ENCODE results near the gene KDM5B.
A peak's percentile ranks its signal among the peaks of the same experiment; 100 is the strongest.
"Not testable (repeated sequence)": the region's sequence is repeated elsewhere in the genome, so short reads cannot be mapped to it uniquely, and the experiment has no call there.

KDM5B gene

DNA sequence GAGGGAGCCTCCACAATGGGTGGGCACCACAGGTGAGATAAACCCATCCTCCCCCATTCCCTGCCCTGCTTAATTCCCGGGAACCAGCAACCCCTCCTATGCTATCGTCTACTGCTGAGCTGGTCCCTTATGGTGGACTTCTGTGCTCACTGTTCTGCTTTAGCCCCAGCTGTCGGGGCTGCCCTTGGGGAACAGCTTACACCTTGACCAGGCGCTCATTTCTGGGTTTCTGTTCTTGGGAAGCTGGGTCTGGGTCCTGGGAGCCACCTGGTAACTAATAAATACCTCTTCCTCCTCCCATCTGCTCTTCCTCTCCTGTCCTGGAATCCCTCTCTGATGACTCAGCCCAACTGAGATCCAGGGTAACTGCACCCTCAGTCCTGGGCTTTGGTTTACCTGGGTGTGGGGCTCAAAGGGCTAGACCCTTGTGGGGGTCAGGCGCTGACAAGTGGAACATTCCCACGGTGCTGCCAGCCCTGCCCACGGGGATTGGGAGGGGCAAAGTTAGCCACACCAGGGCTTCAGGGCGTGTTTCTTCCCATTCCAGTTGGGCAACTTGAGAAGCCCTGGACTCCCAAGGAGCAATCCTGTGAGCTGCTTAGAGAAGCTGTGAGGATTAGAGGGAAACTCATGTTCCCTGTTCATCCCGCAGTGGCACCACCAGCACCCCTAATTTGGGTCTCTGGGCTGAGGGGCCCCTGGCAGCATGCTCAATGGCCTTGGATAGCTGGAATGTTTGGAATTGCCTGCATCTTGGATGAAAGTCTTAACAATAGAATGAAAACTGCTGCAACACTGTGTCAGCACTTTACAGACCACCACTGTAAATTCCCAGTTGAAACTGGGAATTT, 4.2 kb upstream of the KDM5B start:
- DNase-seq, result no peak

DNA sequence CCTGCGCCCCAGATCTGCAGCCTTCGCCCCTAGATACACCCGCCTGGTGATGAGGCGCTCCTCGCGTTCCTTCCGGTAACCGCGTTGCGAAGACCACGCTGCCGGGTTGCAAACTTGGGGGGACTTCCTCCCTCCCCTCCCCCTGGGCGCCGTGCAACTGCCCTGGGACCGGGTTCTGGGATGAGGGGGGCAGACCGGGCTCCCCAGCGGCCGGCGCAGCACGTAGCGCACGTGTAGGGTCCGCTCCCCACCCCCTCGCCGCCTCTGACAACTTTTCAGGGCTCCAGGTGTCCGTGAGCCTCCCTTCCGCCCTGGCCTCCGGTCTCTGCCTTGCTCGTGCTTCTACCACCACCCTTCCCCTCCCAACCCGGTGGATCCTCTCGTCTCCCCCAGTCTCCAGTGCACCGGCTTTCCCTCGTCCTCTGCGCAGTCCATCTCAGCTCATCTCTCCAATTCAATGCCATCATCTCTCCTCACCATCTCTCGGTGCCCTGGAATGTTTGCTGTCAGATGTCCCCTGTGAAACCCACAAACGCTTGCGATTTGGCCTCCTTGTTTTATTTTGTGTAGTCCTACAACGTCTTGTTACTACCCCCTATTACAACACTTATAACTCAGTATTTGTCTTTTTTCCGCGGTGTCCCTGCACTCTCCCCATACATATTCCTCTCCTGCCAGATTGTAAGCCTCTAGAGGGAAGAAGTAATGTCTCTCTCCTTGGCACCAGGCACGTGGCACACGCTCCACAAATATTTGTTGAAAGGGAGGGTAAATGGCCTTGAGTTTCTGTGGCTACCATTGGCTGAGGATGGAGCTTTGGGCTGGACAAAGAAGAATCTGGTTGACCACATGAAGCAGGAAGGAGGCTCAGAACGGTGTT, 3.3 kb upstream of the KDM5B start:
- no peak for DNase-seq

DNA sequence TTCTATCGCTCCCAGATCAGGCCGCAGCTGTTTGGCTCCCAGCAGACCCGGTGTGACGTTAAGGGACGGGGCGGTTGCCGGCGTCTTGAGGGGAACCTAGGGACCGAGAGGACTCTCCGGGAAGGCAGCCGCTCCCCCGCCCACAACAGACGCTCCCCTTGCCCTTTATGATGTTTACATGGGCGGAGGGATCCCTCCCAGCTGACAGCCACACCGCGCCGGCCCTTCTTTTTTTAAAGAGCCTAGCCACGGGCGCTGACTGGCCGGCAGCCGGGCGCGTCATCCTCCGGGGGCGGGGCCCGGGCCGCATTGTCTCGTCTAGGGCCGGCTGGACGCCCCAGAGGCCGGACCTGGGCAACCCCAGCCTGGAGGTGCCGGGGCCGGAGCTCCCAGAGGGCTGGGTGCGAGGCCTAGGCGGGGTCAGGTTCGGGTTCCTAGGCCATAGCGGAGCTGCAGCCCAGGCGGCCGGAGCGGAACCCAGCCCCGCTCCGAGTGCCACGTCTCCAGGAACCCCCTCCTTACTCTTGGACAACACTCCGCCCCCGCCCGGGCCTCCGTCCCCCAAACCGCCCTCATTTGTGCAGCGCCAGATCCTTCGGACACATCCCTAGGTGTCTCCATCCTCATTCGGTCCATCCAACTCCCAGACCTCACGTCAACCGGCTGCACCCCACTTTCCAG, 2.5 kb upstream of the KDM5B start, which contains the start of gene PCAT6:
Gene PCAT6, plus strand, starts transcription at position 340 of the 681 bp plus-strand sequence.
- DNase-seq, result peak; percentile 97

DNA sequence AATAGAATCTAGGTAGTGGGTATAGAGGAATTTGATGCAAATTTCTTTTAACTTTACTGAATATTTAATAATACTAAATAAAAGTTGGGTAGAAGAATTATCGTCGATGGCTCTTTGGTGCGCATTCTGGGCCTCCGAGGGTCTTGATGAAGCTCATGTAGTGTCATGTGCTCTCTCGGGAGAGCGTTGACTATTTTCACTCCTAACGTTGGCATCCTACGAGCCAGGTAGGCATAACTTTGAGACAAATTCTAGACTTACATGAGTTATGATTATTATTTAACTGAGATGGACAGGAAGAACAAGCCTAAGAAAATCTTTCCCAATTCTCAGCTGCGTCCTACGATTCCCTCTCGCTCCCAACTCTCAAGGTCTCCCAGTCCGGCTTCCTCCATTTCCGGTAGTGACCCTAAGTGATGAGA, 2.0 kb upstream of the KDM5B start:
- no peak for DNase-seq

DNA sequence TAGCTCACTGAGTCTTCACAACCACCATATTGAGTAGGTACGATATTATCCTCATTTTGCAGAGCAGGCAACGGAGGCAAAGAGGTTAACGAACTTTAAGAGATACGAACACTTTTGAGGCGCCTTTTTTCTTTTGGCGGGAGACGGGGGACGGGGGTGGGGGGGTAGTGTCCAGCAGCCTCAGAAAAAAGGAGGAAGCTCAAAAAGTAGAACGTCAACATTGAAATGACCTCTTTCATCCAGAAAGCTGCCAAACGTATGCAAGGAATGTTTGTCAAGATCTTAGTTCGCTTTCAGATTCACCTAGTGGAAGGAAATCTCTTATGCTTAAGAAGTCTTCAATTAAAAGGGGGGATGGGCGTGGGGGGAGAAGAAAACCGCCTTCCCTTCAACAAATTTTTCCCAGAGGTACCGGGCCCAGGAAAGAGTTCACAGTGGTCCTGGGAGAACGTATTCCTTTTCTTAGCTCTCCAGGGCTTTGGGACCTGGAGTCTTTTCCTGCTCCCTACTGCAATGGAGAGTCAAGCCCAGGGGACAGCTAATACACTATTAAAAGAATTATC, 1.5 kb upstream of the KDM5B start:
- no peak for DNase-seq

DNA sequence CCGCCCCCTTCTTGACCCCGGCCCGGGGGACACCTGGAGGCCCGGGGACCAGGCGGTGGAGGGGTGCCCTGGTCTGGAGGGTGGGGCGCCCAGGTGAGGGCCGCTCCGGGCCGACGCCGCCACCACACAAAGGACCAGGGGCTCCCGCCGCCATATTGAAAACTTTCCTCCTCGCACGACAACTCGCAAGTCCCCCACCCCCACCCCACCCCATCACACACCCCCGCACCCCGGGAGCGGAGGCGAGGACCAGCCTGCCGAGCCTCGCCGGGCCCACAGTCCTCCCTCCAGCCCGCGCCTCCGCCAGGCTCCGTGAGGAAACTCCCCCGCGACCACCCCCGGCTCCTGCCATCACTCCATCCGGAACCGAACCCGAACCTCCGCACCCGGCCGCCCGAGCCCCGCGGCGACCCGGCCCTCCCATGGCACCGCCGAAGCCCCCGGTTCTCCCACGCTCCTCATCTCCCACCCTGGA, 733 bp downstream of the KDM5B start:
- DNase-seq, result peak; percentile 47

DNA sequence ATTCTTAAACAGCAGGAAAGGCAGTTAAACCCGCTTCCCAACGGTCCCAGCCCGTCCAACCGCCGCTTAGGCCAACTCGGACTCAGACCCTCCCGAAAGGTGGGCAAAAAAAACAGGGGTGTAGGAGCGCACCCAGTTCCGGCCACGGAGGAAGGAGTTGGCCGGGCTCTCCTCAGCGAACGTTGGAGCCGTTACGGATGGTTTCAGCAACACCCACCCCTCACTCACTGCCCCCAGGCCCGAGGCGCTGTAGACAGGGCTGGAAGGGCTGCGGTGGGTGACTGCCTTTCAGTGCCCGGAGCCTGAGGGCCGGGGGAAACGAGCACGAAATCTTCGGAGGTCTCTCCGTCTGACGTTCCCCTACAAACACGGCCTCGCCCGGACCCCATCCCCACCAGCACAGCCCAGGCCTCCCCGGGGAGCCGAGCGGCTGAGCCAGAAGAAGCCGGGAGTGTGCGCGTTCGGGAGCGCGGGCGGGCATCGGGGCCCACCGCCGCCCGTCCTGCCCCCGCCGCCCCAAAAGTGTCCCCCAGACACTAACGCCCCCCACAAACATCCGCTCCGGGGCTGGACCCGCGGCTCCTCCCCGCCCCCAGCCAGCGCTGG, 1.3 kb downstream of the KDM5B start:
- peak; percentile 23 for DNase-seq

DNA sequence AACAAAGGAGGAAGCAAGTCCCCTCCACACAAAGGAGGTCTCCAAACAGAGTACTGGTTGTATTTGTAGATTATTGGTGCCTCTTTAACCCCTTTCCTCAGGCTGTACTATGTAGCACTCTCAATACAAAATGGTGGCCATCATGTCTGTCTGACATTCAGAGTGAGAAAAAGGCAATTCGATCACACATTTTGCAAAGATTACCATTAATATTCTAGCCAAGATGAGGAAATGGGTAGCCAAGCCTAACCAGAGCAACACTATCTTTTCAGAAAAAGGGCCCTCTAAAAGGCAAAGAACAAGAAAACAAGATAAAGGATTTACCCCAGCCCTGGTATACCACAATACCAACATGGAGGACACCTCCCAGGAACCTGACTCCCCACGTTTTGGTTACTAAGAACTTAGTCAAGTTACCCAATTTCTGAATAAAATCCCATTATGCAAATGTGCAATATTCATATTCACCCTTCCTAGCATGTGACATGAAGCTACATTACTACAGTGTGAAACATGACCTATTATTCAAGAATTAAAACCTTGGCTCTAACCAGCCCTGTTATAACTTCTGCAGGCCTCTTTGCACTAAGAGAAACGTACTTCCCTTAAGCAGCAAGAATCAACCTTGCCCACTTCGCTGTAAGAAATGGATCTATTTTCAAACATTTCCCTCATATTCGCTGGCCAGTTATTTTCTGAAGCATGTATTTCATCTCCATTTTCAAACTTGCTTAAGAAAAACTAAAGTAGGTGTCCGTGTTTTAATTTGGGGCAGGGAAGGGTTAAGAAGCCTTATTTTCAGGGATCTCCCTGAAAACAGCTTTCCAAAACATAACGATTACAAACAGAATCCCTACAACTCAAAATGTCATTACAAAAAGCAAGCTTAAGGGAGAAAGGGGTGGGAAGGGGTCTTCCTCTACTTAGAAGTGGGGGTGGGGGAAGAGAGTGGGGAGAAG, 2.1 kb downstream of the KDM5B start:
- peak; percentile 32 for DNase-seq

DNA sequence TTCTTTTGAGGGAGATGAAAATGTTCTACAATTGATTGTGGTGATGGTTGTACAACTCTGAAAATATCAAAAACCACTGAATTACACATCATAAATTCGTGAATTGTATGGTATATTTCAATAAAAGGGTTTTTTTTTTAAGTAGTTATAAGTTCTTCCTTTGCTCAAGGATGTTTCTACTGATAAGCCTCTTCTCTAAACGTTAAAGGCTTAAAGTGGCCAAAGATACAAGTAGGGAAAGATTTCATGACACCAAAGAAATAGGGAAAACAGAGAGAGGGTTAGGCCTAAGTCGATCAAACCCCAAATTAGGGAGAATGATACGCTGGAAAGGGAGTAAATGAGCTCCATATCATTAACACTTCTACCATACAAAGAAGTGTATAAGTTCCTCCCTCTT, 4.1 kb downstream of the KDM5B start:
- no peak for DNase-seq

DNA sequence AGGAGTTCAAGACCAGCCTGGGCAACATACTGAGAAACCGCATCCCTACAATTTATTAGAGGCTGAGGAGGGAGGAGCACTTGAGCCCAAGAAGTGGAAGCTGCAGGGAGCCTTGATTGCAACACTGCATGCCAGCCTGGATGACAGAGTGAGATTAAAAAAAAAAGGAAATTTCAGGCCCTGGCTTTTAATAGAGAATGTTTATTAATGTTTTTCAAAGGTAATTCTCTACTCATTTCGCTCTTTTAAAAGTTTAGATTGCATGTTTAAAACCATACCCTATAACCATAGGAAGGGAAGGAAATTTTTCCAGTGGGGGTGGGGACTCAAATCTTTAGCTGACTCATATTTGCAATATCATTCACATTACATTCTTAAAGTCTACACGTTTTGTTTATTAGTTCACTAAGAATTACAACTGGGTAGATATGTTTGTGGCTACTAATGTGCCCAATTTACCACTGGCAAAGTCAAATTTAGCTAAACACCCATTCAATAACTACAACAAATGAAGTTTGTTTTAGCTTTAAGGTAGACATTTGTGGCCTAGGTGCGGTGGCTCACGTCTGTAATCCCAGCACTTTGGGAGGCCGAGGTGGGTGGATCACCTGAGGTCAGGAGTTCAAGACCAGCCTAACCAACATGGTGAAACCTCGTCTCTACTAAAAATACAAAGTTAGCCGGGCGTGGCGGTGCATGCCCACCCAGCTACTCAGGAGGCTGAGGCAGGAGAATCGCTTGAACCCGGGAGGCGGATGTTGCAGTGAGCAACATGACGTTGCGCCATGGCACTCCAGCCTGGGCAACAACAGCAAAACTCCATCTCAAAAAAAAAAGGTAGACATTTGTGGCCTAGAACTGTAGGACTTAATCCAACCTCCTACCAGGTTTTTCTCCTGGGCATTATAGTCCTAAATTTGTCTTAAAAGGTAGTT, 5.0 kb downstream of the KDM5B start:
- peak; percentile 70 for DNase-seq

DNA sequence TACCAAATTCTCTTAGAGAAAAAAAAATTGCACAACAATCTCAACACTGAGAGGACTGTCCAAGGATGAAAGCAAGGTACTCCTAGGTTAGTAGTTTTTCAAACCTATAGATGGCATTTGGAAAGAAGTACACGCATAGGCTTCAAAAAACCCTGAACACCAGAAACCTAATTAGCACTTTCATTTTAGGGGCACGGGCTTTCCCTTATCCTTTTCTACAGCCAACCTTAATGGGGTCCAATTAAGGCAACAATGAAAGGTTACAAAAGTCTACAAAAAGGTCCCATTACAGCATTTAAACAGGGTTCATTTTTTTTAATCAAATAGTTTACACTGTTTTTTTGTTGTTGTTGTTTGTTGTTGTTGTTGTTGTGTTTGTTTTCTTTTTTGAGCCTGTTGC, 6.2 kb downstream of the KDM5B start:
- no peak for DNase-seq

DNA sequence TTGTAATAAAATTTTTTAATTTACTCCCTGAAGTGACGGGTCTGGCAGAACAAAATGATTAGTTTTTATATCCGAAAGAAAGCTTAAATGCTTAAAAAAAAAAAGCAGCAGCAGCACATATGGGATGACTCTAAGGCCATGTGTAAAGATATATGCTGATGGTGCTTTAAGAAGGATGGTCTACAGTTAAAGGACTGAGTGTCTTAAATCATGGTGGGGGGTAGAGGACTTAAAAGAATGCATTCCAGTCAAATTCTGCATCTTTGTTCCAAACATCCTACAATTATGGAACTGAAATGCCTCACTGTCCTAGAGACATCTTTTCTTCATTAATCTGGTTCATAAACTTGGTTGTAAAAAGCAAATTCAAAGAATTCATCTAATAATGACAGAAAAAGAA, 7.0 kb downstream of the KDM5B start:
- no peak for DNase-seq

DNA sequence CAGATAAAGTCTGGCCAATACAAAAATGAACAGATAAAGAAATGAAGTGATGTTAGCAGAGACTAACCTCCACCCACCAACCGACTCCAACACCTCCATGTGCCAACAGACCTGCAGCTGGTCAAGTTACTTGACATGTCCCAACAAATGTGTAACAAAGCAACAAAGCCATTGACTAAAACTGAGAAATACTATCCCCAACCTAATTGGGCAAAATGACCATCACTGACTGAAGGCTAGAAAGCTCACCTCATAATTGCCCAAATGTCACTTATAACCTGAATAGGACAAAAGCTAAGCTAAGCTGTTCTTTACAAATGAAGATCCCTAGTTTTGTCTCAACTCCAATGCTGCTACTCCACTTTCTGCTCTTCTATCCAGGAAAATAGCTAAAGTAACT, 7.5 kb downstream of the KDM5B start:
- no peak for DNase-seq

DNA sequence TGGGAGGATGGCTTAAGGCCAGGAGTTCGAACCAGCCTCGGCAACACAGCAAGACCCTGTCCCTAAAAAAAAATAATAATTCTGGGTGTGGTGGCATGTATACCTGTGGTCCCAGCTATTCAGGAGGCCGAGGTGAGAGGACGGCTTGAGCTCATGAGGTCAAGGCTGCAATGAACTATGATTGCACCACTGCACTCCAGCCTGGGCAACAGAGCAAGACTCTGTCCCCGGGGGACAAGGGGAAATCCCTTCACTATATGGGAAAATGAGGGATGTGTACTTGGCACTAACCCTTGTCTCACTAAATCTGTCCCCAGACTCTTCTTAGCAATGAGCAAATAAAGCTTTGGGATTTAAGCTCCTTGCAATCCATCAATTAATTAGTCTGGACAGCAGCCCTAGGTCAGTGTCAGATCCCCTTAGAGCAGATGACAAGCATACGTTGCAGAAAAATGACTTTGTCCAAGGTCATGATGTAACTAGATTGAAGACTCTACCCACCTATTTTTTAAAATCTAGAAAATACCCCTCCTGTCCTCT, 9.4 kb downstream of the KDM5B start:
- no peak for DNase-seq

DNA sequence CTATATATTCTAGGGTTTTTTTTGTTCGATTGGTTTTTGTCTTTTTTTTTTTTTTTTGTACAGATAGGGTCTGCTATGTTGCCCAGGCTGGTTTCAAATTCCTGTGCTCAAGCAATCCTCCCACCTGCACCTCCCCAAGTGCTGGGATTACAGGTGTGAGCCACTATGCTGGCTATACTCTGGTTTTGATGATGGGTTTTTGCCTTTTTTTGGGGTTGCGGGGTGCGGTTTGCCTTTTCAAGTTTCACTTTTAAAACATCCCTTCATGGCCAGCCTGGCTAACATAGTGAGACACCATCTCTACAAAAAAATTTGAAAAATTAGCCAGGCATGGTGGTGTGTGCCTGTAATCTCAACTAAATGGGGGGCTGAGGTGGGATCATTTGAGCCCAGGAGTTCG, 10.0 kb downstream of the KDM5B start:
- no peak for DNase-seq

DNA sequence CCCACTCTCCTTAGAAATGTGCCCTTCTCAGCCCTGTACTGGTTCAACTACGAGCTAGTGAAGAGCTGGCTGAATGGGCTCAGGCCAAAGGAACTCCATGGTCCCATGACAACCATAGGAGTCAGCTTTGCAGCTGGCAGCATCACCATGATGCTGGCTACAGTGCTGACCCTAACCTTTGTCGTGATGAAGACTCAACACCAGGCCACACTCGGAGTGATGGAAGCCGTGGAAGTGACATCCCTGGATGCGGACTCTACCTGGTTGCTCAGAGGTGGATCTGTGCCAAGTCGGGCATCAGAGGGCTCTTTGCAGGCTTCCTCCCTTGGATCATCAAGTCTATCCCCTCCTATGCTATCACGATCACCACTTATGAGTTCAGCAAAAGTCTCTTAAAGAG, 11.6 kb downstream of the KDM5B start:
- no peak for DNase-seq

DNA sequence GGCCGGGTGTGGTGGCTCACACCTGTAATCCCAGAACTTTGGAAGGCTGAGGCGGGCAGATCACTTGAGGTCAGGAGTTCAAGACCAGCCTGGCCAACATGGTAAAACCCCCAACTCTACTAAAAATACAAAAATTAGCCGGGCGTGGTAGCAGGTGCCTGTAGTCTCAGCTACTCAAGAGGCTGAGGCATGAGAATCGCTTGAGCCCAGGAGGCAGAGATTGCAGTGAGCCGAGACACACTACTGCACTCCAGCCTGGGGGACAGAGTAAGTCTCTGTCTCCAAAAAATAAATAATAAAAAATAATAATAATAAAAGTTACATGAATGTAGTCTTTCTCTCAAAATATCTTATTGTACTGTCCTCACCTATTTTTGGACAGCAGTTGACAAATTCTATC, 13.3 kb downstream of the KDM5B start:
- DNase-seq, result not testable (repeated sequence)

DNA sequence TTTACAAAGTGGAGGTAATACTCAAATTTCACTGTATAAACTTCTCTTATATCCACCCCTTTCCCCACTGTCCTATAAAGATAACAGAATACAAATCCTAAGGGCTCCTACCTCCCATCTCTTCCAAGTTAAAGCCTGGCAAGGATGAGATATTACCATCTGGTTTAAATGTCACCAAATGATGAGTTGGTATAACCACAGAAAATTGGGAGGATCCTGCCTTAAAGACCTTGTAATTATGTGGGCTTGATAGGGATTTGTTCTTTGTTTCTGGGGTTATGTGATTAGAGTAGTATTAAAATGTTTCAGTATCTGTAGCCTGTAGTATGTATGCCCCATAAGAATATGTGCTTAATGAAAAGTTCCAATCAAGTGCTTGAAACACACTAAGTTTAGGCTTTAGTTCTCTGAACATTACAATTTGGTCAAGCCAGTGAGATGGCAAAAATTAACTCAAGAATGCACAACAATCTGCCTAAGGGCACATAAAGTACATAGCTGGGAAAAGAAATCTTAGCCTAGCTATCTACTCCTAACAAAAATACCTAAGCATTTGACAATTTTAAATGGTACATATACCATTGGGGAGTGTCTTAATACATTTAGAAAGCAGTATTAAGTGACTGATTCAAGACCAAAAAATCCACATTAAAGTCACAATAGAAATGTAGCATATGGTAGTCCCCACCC, 14.0 kb downstream of the KDM5B start:
- DNase-seq, result no peak

Data from HCEC 1CT (cell line).